Endodermal cell (in vitro differentiated cells): ENCODE results near the gene AKAP11. TPM values are rescaled to one million over a fixed set of nuclear protein-coding genes. Genes with fewer than 3 reads are reported as not detected.

Experiments used
- DNase-seq: peaks from one replicate; pipeline ENCODE4 v3.0.0-alpha.2; 2017
- H3K27ac ChIP-seq: 2 replicates; pipeline ENCODE4 v1.5.1; 2013; ENCODE audit warnings: mild to moderate bottlenecking, low read depth, low read length, moderate library complexity
- H3K27me3 ChIP-seq: 2 replicates; pipeline ENCODE4 v1.6.1; 2013; ENCODE audit warnings: mild to moderate bottlenecking, low read length, moderate library complexity; ENCODE audit not compliant: insufficient read depth, control insufficient read depth, poor library complexity, severe bottlenecking
- H3K36me3 ChIP-seq: 2 replicates; pipeline ENCODE4 v1.7.0; 2013; ENCODE audit warnings: mild to moderate bottlenecking, low read length, moderate library complexity; ENCODE audit not compliant: control insufficient read depth, insufficient read depth
- H3K4me1 ChIP-seq: one replicate; pipeline ENCODE4 v1.7.0; 2013; ENCODE audit warnings: low read length; ENCODE audit not compliant: control insufficient read depth, insufficient read depth
- H3K4me3 ChIP-seq: 2 replicates; pipeline ENCODE4 v1.5.1; 2013; ENCODE audit warnings: mild to moderate bottlenecking, low read length, moderate library complexity
- H3K9ac ChIP-seq: 2 replicates; pipeline ENCODE4 v1.6.1; 2013; ENCODE audit warnings: mild to moderate bottlenecking, low read length, moderate library complexity; ENCODE audit not compliant: poor library complexity, severe bottlenecking; ENCODE audit errors: extremely low read depth
- H3K9me3 ChIP-seq: 2 replicates; pipeline ENCODE4 v1.6.1; 2013; ENCODE audit warnings: mild to moderate bottlenecking, low read length, moderate library complexity; ENCODE audit not compliant: control insufficient read depth
- H3K27ac Mint-ChIP-seq: 2 replicates; pipeline ENCODE4 v1.8.0; 2020; ENCODE audit warnings: mixed read lengths
- H3K27me3 Mint-ChIP-seq: 2 replicates; pipeline ENCODE4 v1.8.0; 2021; ENCODE audit warnings: mild to moderate bottlenecking, mixed read lengths; ENCODE audit not compliant: insufficient read depth
- H3K36me3 Mint-ChIP-seq: 2 replicates; pipeline ENCODE4 v1.8.0; 2020; ENCODE audit warnings: low read depth, mixed read lengths
- H3K4me1 Mint-ChIP-seq: 2 replicates; pipeline ENCODE4 v1.8.0; 2020; ENCODE audit warnings: mixed read lengths
- H3K4me3 Mint-ChIP-seq: 2 replicates; pipeline ENCODE4 v1.8.0; 2020; ENCODE audit warnings: mild to moderate bottlenecking, moderate library complexity, mixed read lengths
- H3K9me3 Mint-ChIP-seq: 2 replicates; pipeline ENCODE4 v1.8.0; 2020; ENCODE audit warnings: mild to moderate bottlenecking, mixed read lengths
- WGBS, 2 experiments: methylation state at CpG; one replicate each; pipeline versions ENCODE4 v1.1.5 to v1.1.7; 2013; ENCODE audit warnings: missing lambda C conversion rate in 2 of 2, mixed read lengths in 1 of 2; ENCODE audit not compliant: insufficient coverage in 1 of 2, insufficient read length in 1 of 2; 5-methylcytosine and 5-hydroxymethylcytosine counted together
- total RNA-seq, 2 donors: library from RNA; stranded (reverse); fragmentation: NEBNext Ultra II Directional in 1 of 2; extraction: Animal tissue kit (Norgen Biotek cat#: 25700) in 1 of 2; gene quantifications; 2 replicates in 1 of 2; 3 replicates in 1 of 2; pipeline ENCODE4 v1.2.1, GENCODE V29; 2021
- TF ChIP-seq, protein P1 (sequence below): fragments of 200-600 bp; sonication (generic); conservative IDR thresholded peaks from 2 replicates; pipeline ENCODE4 v1.5.0; 2021; ENCODE audit warnings: antibody characterized with exemption, mild to moderate bottlenecking

Gene AKAP11
- total RNA-seq, 2 donors from 2014 or later: 16.9 to 17.6 TPM

DNA sequence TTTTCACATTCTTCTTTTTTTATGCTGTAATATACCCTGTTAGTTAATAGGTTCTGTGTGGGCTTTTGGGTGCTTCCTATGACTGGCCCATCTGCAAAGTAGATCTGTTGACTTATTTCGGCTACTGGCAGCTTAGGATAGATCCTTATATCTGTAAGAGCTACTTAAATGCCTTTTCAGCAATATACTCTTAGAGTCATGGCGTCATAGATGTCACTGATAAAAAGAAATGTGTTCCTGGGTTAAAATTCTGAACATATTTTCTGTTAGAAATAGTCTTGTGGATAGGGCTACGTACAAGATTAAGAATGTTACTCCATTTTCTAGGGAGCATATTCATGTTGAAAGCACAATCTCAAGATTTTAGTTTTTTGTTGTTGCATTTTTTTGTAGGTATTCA lies 4.7 kb downstream of the AKAP11 start:
- H3K36me3 Mint-ChIP-seq: no peaks in the 10 kb centered on the region
- H3K27me3 ChIP-seq: no peaks in the 10 kb centered on the region
- WGBS, 2 experiments: 88 to 92% methylated on average over 2 to 3 of the region's 3 CpGs
- no peaks in the 10 kb centered on the region for H3K9me3 ChIP-seq
- H3K4me3 Mint-ChIP-seq: no peak overlapping the region
- no peaks in the 10 kb centered on the region for H3K27me3 Mint-ChIP-seq
- no peak overlapping the region for H3K27ac Mint-ChIP-seq
- H3K4me3 ChIP-seq: no peak overlapping the region
- H3K36me3 ChIP-seq: no peaks in the 10 kb centered on the region
- no peak overlapping the region for H3K27ac ChIP-seq
- no peak for DNase-seq
- no peaks in the 10 kb centered on the region for H3K9me3 Mint-ChIP-seq
- TF ChIP-seq, protein P1, sequence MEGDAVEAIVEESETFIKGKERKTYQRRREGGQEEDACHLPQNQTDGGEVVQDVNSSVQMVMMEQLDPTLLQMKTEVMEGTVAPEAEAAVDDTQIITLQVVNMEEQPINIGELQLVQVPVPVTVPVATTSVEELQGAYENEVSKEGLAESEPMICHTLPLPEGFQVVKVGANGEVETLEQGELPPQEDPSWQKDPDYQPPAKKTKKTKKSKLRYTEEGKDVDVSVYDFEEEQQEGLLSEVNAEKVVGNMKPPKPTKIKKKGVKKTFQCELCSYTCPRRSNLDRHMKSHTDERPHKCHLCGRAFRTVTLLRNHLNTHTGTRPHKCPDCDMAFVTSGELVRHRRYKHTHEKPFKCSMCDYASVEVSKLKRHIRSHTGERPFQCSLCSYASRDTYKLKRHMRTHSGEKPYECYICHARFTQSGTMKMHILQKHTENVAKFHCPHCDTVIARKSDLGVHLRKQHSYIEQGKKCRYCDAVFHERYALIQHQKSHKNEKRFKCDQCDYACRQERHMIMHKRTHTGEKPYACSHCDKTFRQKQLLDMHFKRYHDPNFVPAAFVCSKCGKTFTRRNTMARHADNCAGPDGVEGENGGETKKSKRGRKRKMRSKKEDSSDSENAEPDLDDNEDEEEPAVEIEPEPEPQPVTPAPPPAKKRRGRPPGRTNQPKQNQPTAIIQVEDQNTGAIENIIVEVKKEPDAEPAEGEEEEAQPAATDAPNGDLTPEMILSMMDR: no peak
- H3K4me1 Mint-ChIP-seq: peaks cover 14% of the 10 kb centered on the region
- H3K9ac ChIP-seq: no peak overlapping the region
- H3K4me1 ChIP-seq: peaks cover 2% of the 10 kb centered on the region

DNA sequence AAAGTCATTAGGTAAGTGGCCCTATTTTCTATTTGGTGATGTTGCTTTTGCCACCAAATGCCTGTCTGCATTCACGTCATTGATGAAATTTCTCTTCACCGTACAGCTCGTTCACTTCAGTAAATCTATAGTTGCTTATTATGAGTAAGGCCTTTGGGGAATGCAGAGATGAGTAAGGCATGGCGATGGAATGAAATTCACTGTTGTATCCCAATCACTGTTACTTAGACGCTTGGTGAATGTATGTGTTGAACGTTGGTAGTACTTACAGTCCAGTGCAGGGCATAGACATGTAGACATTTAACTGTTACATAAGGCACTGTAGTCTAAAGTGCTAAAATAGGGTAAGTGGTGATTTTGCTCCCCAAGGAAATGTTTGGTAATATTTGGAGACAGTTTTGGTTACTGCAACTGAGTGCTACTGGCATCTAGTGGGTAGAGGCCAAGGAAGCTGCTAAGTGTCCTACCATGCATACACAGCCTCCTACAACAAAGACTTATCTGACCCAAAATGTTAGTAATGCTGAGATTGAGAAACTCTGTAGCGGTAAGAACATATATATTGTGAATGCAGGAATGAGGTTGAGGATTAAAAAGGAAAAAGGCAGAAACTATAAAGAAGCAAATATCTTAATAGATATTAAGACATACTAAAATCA lies 5.8 kb downstream of the AKAP11 start:
- no peaks in the 10 kb centered on the region for H3K9me3 ChIP-seq
- no peak overlapping the region for H3K27ac ChIP-seq
- no peak for DNase-seq
- no peaks in the 10 kb centered on the region for H3K36me3 ChIP-seq
- Mint-ChIP-seq H3K36me3 (no peaks in the 10 kb centered on the region), H3K9me3 (no peaks in the 10 kb centered on the region), H3K27me3 (no peaks in the 10 kb centered on the region), H3K4me3 (no peak overlapping the region), H3K27ac (no peak overlapping the region), H3K4me1 (peaks cover 14% of the 10 kb centered on the region)
- H3K4me3 ChIP-seq: no peak overlapping the region
- 96 to 100% methylated on average over 2 to 7 of the region's 7 CpGs for WGBS, 2 experiments
- H3K4me1 ChIP-seq: peaks cover 2% of the 10 kb centered on the region
- H3K9ac ChIP-seq: no peak overlapping the region
- no peaks in the 10 kb centered on the region for H3K27me3 ChIP-seq
- TF ChIP-seq, protein P1: no peak

DNA sequence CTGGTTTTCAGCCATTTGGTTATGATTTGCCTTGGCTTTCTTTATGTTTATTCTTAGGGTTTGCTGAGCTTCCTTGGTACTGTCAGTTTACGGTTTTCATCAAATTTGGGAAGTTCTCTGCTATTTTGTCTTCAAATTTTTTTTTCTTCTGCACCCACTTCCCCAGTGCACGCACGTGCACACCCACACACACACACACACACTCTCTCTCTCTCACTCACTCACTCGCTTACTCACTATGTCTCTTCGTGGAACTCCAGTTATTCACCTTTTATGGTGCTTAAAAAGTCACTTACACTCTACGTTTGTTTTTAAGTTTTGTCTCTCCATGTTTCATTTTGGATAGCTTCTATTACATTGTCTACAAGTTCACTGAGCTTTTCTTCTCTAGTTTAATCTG lies 7.1 kb downstream of the AKAP11 start:
- no peak overlapping the region for H3K27ac ChIP-seq
- no peaks in the 10 kb centered on the region for H3K9me3 ChIP-seq
- H3K36me3 ChIP-seq: no peaks in the 10 kb centered on the region
- Mint-ChIP-seq H3K4me3 (no peak overlapping the region), H3K36me3 (no peaks in the 10 kb centered on the region), H3K9me3 (no peaks in the 10 kb centered on the region), H3K27ac (no peak overlapping the region), H3K4me1 (peaks cover 22% of the 10 kb centered on the region), H3K27me3 (no peaks in the 10 kb centered on the region)
- 89 to 92% methylated on average over 5 to 6 of the region's 6 CpGs for WGBS, 2 experiments
- DNase-seq: no peak
- H3K27me3 ChIP-seq: no peaks in the 10 kb centered on the region
- H3K9ac ChIP-seq: no peak overlapping the region
- peaks cover 6% of the 10 kb centered on the region for H3K4me1 ChIP-seq
- TF ChIP-seq, protein P1: no peak
- no peak overlapping the region for H3K4me3 ChIP-seq
